PFSK-1 (cell line): ENCODE results near the gene TNIP2.

ENCODE experiments used
- POLR2AphosphoS5 ChIP-seq: IDR thresholded peaks from 2 replicates; pipeline ENCODE4 v1.6.1; 2012; ENCODE audit warnings: low read depth, mild to moderate bottlenecking, control low read depth, low read length, moderate library complexity
- REST ChIP-seq, 2 experiments: IDR thresholded peaks; 2 replicates each; pipeline versions ENCODE4 v1.6.1 to v1.8.0; 2011 to 2012; ENCODE audit warnings: low read depth in 2 of 2, low read length in 2 of 2, control low read depth in 1 of 2, inconsistent platforms in 1 of 2, mild to moderate bottlenecking in 1 of 2, moderate library complexity in 1 of 2; ENCODE audit not compliant: insufficient read depth in 1 of 2

DNA sequence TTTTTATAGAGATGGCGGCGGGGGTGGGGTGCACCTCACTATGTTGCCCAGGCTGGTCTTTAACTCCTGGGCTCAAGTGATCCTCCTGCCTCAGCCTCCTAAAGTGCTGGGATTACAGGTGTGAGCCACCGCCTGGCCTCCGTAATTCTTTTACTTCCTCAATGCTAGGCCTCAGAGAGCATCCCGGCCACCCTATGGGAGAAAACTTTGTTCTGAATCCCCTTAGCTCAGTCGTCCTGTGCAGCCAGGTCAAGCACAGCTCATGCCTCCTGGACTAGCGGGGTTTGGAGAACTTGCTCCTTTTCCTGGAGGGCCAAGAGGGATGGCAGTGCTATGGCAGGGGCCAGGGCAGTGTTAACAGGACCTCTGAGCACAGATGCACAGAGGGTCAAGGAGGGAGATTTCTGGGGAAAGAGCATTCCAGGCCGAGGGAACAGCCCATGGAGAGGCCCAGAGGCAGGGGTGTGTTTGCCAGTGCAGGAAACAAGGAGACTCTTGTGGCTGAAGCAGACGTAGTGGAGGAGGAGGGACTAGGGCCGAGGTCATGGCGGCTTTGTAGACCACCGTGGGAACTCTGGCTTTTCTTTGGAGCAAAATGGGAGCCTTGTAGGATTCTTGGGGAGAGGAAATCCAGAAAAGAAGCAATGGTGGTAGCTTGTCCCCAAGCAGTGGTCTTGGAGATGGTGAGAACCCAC, 9.8 kb upstream of the TNIP2 start:
- no peak for TF ChIP-seq REST (IDR thresholded peaks at IDR 0.05; ENCODE audit: insufficient read depth in 1 of 2, low read depth in 2 of 2, low read length in 2 of 2)
- TF ChIP-seq POLR2AphosphoS5, result no peak
